CD4-positive, CD25-positive, alpha-beta regulatory T cell (primary cell): ENCODE measurements around the gene FAM219B. TPM values are rescaled to one million over a fixed set of nuclear protein-coding genes. Genes with fewer than 3 reads are reported as not detected.

ENCODE experiments used
- ATAC-seq, 2 donors: fragments of 150-1000 bp; cut with Tn5 transposase; one replicate each; pipeline ENCODE4 v1.10.0; 2021; ENCODE audit warnings: low read depth in 2 of 2, moderate number of reproducible peaks in 2 of 2, moderate library complexity in 1 of 2
- DNase-seq, 3 donors: peaks; one replicate each; pipeline versions ENCODE4 v3.0.0 to v3.0.0-alpha.2; 2012 to 2022; ENCODE audit warnings: mixed read lengths in 1 of 3
- H3K27ac ChIP-seq: one replicate; pipeline ENCODE4 v1.7.0; 2013; ENCODE audit warnings: mild to moderate bottlenecking, low read length; ENCODE audit not compliant: insufficient read depth, poor library complexity, severe bottlenecking
- H3K27me3 ChIP-seq: one replicate; pipeline ENCODE4 v1.7.0; 2013; ENCODE audit warnings: low read length; ENCODE audit not compliant: control insufficient read depth, insufficient read depth
- H3K36me3 ChIP-seq: one replicate; pipeline ENCODE4 v1.7.0; 2013; ENCODE audit warnings: mild to moderate bottlenecking, low read length, moderate library complexity; ENCODE audit not compliant: control insufficient read depth, insufficient read depth
- H3K4me1 ChIP-seq: 2 replicates; pipeline ENCODE4 v1.7.0; 2013; ENCODE audit warnings: mild to moderate bottlenecking, low read length; ENCODE audit not compliant: insufficient read depth, control insufficient read depth, poor library complexity, severe bottlenecking
- H3K4me3 ChIP-seq: one replicate; pipeline ENCODE4 v1.7.0; 2013; ENCODE audit warnings: low read depth, mild to moderate bottlenecking, low read length, moderate library complexity
- H3K9me3 ChIP-seq, 2 experiments: 1 replicate in 1 of 2; 2 replicates in 1 of 2; pipeline ENCODE4 v1.7.0; 2013; ENCODE audit warnings: low read length in 2 of 2, mild to moderate bottlenecking in 1 of 2, moderate library complexity in 1 of 2; ENCODE audit not compliant: control insufficient read depth in 2 of 2
- H3K27ac Mint-ChIP-seq, 3 donors: one replicate each; pipeline ENCODE4 v1.8.0; 2020 to 2022; ENCODE audit warnings: mild to moderate bottlenecking in 3 of 3, mixed read lengths in 3 of 3, moderate library complexity in 2 of 3
- H3K27me3 Mint-ChIP-seq: one replicate; pipeline ENCODE4 v1.8.0; 2022; ENCODE audit warnings: mild to moderate bottlenecking, mixed read lengths
- H3K36me3 Mint-ChIP-seq: one replicate; pipeline ENCODE4 v1.8.0; 2020; ENCODE audit warnings: mixed read lengths
- H3K4me1 Mint-ChIP-seq, 4 donors: one replicate each; pipeline ENCODE4 v1.8.0; 2020 to 2022; ENCODE audit warnings: mixed read lengths in 4 of 4, mild to moderate bottlenecking in 1 of 4
- H3K4me3 Mint-ChIP-seq, 4 donors: one replicate each; pipeline ENCODE4 v1.8.0; 2020 to 2022; ENCODE audit warnings: mild to moderate bottlenecking in 4 of 4, mixed read lengths in 4 of 4, moderate library complexity in 3 of 4
- H3K9me3 Mint-ChIP-seq, 7 donors: one replicate each; pipeline ENCODE4 v1.8.0; 2020 to 2022; ENCODE audit warnings: mixed read lengths in 7 of 7, mild to moderate bottlenecking in 3 of 7, moderate library complexity in 2 of 7
- polyA plus RNA-seq, 4 donors: library from polyadenylated mRNA; unstranded; fragments of 300-500 nt; fragmentation: Illumina TruSeq; gene quantifications; one replicate each; pipeline ENCODE4 v1.2.3, GENCODE V29; 2021
- total RNA-seq: library from RNA; stranded (reverse); gene quantifications from one replicate; pipeline ENCODE4 v1.2.3, GENCODE V29; 2022

Gene FAM219B
- total and polyA plus RNA-seq, 5 donors from 2014 or later: 22.0 to 79.7 (median 26.2) TPM

GRCh38 chr15:74856537-74856936 is 50.1 kb downstream of the FAM219B start:
- ATAC-seq (no peak), DNase-seq (no peak)
- Mint-ChIP-seq H3K36me3 (peaks cover 22% of the 10 kb centered on the region), H3K9me3 (no peaks in the 10 kb centered on the region), H3K4me3 (no peak overlapping the region), H3K27me3 (no peaks in the 10 kb centered on the region), H3K4me1 (peaks cover 10 to 46% (median 27%) of the 10 kb centered on the region in 4 donors), H3K27ac (peak overlapping the region in 2 of 3 donors; percentile 91 to 93)
- Histone ChIP-seq H3K36me3 (peaks cover 42% of the 10 kb centered on the region), H3K4me3 (no peak overlapping the region), H3K27me3 (no peaks in the 10 kb centered on the region), H3K27ac (no peak overlapping the region), H3K9me3 (no peaks in the 10 kb centered on the region), H3K4me1 (peaks cover 29% of the 10 kb centered on the region)

- DNase-seq: no peak
- no peaks in the 10 kb centered on the region for H3K27me3 ChIP-seq
- H3K4me1 ChIP-seq: peaks cover 29% of the 10 kb centered on the region
- no peaks in the 10 kb centered on the region for H3K9me3 Mint-ChIP-seq
- no peak overlapping the region for H3K27ac ChIP-seq
- peaks cover 27% of the 10 kb centered on the region for H3K36me3 Mint-ChIP-seq
- no peak for ATAC-seq
- H3K4me1 Mint-ChIP-seq: peaks cover 10 to 42% (median 26%) of the 10 kb centered on the region in 4 donors
- no peaks in the 10 kb centered on the region for H3K9me3 ChIP-seq
- peaks cover 44% of the 10 kb centered on the region for H3K36me3 ChIP-seq
- H3K4me3 Mint-ChIP-seq: peak overlapping the region in 2 of 4 donors; percentile 15 to 28
- peak overlapping the region; percentile 5 to 62 (median 47) for H3K27ac Mint-ChIP-seq
- H3K4me3 ChIP-seq: no peak overlapping the region
- no peaks in the 10 kb centered on the region for H3K27me3 Mint-ChIP-seq
Observed at GRCh38 chr15:74855857-74856256, 50.8 kb downstream of the FAM219B start.

GRCh38 chr15:74854453-74855022 is 52.1 kb downstream of the FAM219B start:
- no peak overlapping the region for H3K4me3 ChIP-seq
- ATAC-seq (no peak), DNase-seq (no peak)
- peaks cover 10 to 36% (median 26%) of the 10 kb centered on the region in 4 donors for H3K4me1 Mint-ChIP-seq
- no peaks in the 10 kb centered on the region for H3K27me3 ChIP-seq
- peaks cover 58% of the 10 kb centered on the region for H3K36me3 ChIP-seq
- H3K4me3 Mint-ChIP-seq: no peak overlapping the region
- no peak overlapping the region for H3K27ac ChIP-seq
- peaks cover 34% of the 10 kb centered on the region for H3K36me3 Mint-ChIP-seq
- peaks cover 24% of the 10 kb centered on the region for H3K4me1 ChIP-seq
- H3K27ac Mint-ChIP-seq: no peak overlapping the region
- H3K27me3 Mint-ChIP-seq: no peaks in the 10 kb centered on the region
- H3K9me3 ChIP-seq: no peaks in the 10 kb centered on the region
- H3K9me3 Mint-ChIP-seq: peaks cover 0 to under 1% (median 0%) of the 10 kb centered on the region in 7 donors

- peaks cover 41% of the 10 kb centered on the region for H3K36me3 Mint-ChIP-seq
- ATAC-seq: no peak
- H3K27ac Mint-ChIP-seq: no peak overlapping the region
Observed at GRCh38 chr15:74851960-74852359, 54.7 kb downstream of the FAM219B start.

GRCh38 chr15:74850393-74850792 is 56.3 kb downstream of the FAM219B start:
- Histone ChIP-seq H3K27me3 (no peaks in the 10 kb centered on the region), H3K4me3 (no peak overlapping the region), H3K36me3 (peaks cover 73% of the 10 kb centered on the region), H3K9me3 (no peaks in the 10 kb centered on the region), H3K4me1 (peaks cover 9% of the 10 kb centered on the region), H3K27ac (no peak overlapping the region)
- H3K9me3 Mint-ChIP-seq: peaks cover 0 to 1% (median 0%) of the 10 kb centered on the region in 7 donors
- no peak overlapping the region for H3K4me3 Mint-ChIP-seq
- peaks cover 38% of the 10 kb centered on the region for H3K36me3 Mint-ChIP-seq
- no peaks in the 10 kb centered on the region for H3K27me3 Mint-ChIP-seq
- H3K4me1 Mint-ChIP-seq: peaks cover 3 to 19% (median 10%) of the 10 kb centered on the region in 4 donors
- DNase-seq (no peak), ATAC-seq (no peak)
- peak overlapping the region in 1 of 3 donors; percentile 20 for H3K27ac Mint-ChIP-seq

More at GRCh38 chr15:74851960-74852359, 54.7 kb downstream of the FAM219B start:
- H3K9me3 Mint-ChIP-seq: peaks cover 0 to 1% (median 0%) of the 10 kb centered on the region in 7 donors
- Histone ChIP-seq H3K4me3 (no peak overlapping the region), H3K36me3 (peaks cover 76% of the 10 kb centered on the region), H3K9me3 (no peaks in the 10 kb centered on the region), H3K27ac (no peak overlapping the region), H3K27me3 (no peaks in the 10 kb centered on the region), H3K4me1 (peaks cover 3% of the 10 kb centered on the region)
- H3K4me1 Mint-ChIP-seq: peaks cover 0 to 16% (median 8%) of the 10 kb centered on the region in 4 donors
- DNase-seq: no peak
- H3K4me3 Mint-ChIP-seq: no peak overlapping the region
- no peaks in the 10 kb centered on the region for H3K27me3 Mint-ChIP-seq

Other genes starting within 250 kb of the FAM219B start
- gene EDC3, start 210.8 kb downstream of the FAM219B start, total RNA-seq: 22.3 TPM
- gene EDC3, start 210.8 kb downstream of the FAM219B start, polyA plus RNA-seq: 10 to 100 TPM; 22.2 to 30.2 (median 26.8) TPM
- not detected for gene CYP1A1, start 181.3 kb downstream of the FAM219B start, total RNA-seq
- not detected for gene CYP1A1, start 181.3 kb downstream of the FAM219B start, polyA plus RNA-seq
- not detected for gene CYP1A2, start 158.0 kb downstream of the FAM219B start, total RNA-seq
- gene CYP1A2, start 158.0 kb downstream of the FAM219B start, polyA plus RNA-seq: not detected
- 257 TPM for gene CSK, start 124.8 kb downstream of the FAM219B start, total RNA-seq
- 100 to 1,000 TPM; 131 to 151 (median 141) TPM for gene CSK, start 124.8 kb downstream of the FAM219B start, polyA plus RNA-seq
- gene LMAN1L, start 94.0 kb downstream of the FAM219B start, total RNA-seq: not detected
- not detected for gene LMAN1L, start 94.0 kb downstream of the FAM219B start, polyA plus RNA-seq
- gene CPLX3, start 80.2 kb downstream of the FAM219B start, total RNA-seq: 0.35 TPM
- gene CPLX3, start 80.2 kb downstream of the FAM219B start, polyA plus RNA-seq: not detected
- 54.4 TPM for gene ULK3, start 63.7 kb downstream of the FAM219B start, total RNA-seq
- gene ULK3, start 63.7 kb downstream of the FAM219B start, polyA plus RNA-seq: 10 to 100 TPM; 22.5 to 38.1 (median 34.7) TPM
- gene SCAMP2, start 33.5 kb downstream of the FAM219B start, total RNA-seq: 107 TPM
- 100 to 1,000 TPM; 145 to 194 (median 159) TPM for gene SCAMP2, start 33.5 kb downstream of the FAM219B start, polyA plus RNA-seq
- 49.6 TPM for gene MPI, start 16.8 kb downstream of the FAM219B start, total RNA-seq
- gene MPI, start 16.8 kb downstream of the FAM219B start, polyA plus RNA-seq: 100 to 1,000 TPM in 2 of 4 donors, 10 to 100 TPM in 2; 77.2 to 108 (median 100.0) TPM
- gene COX5A, start 31.2 kb upstream of the FAM219B start, total RNA-seq: 91.8 TPM
- 100 to 1,000 TPM; 383 to 512 (median 449) TPM for gene COX5A, start 31.2 kb upstream of the FAM219B start, polyA plus RNA-seq
- gene RPP25, start 49.9 kb upstream of the FAM219B start, total RNA-seq: 0.54 TPM
- 1 to 10 TPM; 1.6 to 4.6 (median 2.8) TPM for gene RPP25, start 49.9 kb upstream of the FAM219B start, polyA plus RNA-seq
- gene SCAMP5, start 88.7 kb upstream of the FAM219B start, total RNA-seq: 1.3 TPM
- under 1 TPM in 2 of 4 donors, not detected in 2; 0.20 to 0.25 TPM for gene SCAMP5, start 88.7 kb upstream of the FAM219B start, polyA plus RNA-seq
- 11.0 TPM for gene PPCDC, start 116.7 kb upstream of the FAM219B start, total RNA-seq
- 10 to 100 TPM; 12.3 to 15.5 (median 12.8) TPM for gene PPCDC, start 116.7 kb upstream of the FAM219B start, polyA plus RNA-seq